Activated CD4-positive, alpha-beta memory T cell treated with anti-CD3 and anti-CD28 coated beads for 36 hours (primary cell): ENCODE results near the gene TEKTIP1. TPM values are rescaled to one million over a fixed set of nuclear protein-coding genes. Genes with fewer than 3 reads are reported as not detected.

Experiments
- CTCF ChIA-PET: fragments of 350-600 bp; sonication (Branson Sonifier 250); formaldehyde crosslinking; loops from one replicate; lab custom pipeline; 2021; ENCODE audit warnings: antibody characterized with exemption, inconsistent platforms; lab: Charles Lee
- POLR2A ChIA-PET: fragments of 350-600 bp; sonication (Branson Sonifier 250); formaldehyde crosslinking; loops from one replicate; lab custom pipeline; 2021; ENCODE audit warnings: antibody characterized with exemption; lab: Charles Lee
- DNase-seq: peaks from one replicate; pipeline ENCODE4 v3.0.0-alpha.2; 2020
- H3K27ac Mint-ChIP-seq: one replicate; pipeline ENCODE4 v1.8.0; 2021; ENCODE audit warnings: mixed read lengths
- H3K27me3 Mint-ChIP-seq: one replicate; pipeline ENCODE4 v1.8.0; 2021; ENCODE audit warnings: mixed read lengths
- H3K36me3 Mint-ChIP-seq: one replicate; pipeline ENCODE4 v1.8.0; 2021; ENCODE audit warnings: mixed read lengths
- H3K4me1 Mint-ChIP-seq: one replicate; pipeline ENCODE4 v1.8.0; 2021; ENCODE audit warnings: low read depth, mixed read lengths
- H3K4me3 Mint-ChIP-seq: one replicate; pipeline ENCODE4 v1.8.0; 2021; ENCODE audit warnings: mild to moderate bottlenecking, mixed read lengths
- H3K9me3 Mint-ChIP-seq: one replicate; pipeline ENCODE4 v1.8.0; 2021; ENCODE audit warnings: mixed read lengths
- intact Hi-C: fragments of 100-400 bp; cut with micrococcal nuclease; formaldehyde crosslinking; loops from one replicate; pipeline ENCODE4 v1.15.1; 2023
- total RNA-seq, 2 experiments: library from RNA; stranded (reverse); gene quantifications; one replicate each; pipeline ENCODE4 v1.2.3, GENCODE V29; 2021

The TEKTIP1 gene
- total RNA-seq, 2 experiments from 2014 or later = 1.1 to 1.8 TPM

- Mint-ChIP-seq H3K36me3 (peaks cover 8% of the 10 kb centered on the region), H3K9me3 (no peaks in the 10 kb centered on the region), H3K4me3 (no peak overlapping the region), H3K4me1 (peaks cover 11% of the 10 kb centered on the region), H3K27ac (no peak overlapping the region), H3K27me3 (no peaks in the 10 kb centered on the region)
- ChIA-PET CTCF (interaction anchor here (1.3 to 3.8 kb wide), 5 partner anchors 10 to 152 kb away, joined by 4 to 39 read pairs (median 5); partner anchors contain the start of genes MFSD12 and PIP5K1C), POLR2A (interaction anchor here (0.6 kb wide), 1 partner anchor 1285 kb away, joined by 3 read pairs; no protein-coding TSS in a partner anchor)
- intact Hi-C loops = no loop called here
- DNase-seq = peak; percentile 38
Measured at GRCh38 chr19:3547301-3547731, 8.3 kb downstream of the TEKTIP1 start.

GRCh38 chr19:3547767-3548282 is 8.9 kb downstream of the TEKTIP1 start:
- intact Hi-C loops = no loop called here

GRCh38 chr19:3548606-3549005 is 9.6 kb downstream of the TEKTIP1 start:
- Mint-ChIP-seq H3K27me3 (no peaks in the 10 kb centered on the region), H3K4me3 (no peak overlapping the region), H3K9me3 (no peaks in the 10 kb centered on the region), H3K4me1 (peaks cover 19% of the 10 kb centered on the region), H3K36me3 (peaks cover 8% of the 10 kb centered on the region), H3K27ac (no peak overlapping the region)
- POLR2A ChIA-PET = no interaction called here
- intact Hi-C loops = no loop called here
- CTCF ChIA-PET = interaction anchor here (0.7 to 1.4 kb wide), 3 partner anchors 11 to 36 kb away, joined by 3 to 5 read pairs (median 3); no protein-coding TSS in a partner anchor
- no peak for DNase-seq

More at GRCh38 chr19:3547767-3548282, 8.9 kb downstream of the TEKTIP1 start:
- POLR2A ChIA-PET = interaction anchor here (0.6 kb wide), 1 partner anchor 1284 kb away, joined by 3 read pairs; no protein-coding TSS in a partner anchor
- no peak overlapping the region for H3K27ac Mint-ChIP-seq
- peaks cover 8% of the 10 kb centered on the region for H3K36me3 Mint-ChIP-seq
- CTCF ChIA-PET = interaction anchor here (0.7 to 3.8 kb wide), 4 partner anchors 10 to 37 kb away, joined by 3 to 39 read pairs (median 4); partner anchors contain the start of gene MFSD12
- H3K27me3 Mint-ChIP-seq = no peaks in the 10 kb centered on the region
- no peaks in the 10 kb centered on the region for H3K9me3 Mint-ChIP-seq
- no peak for DNase-seq
- peaks cover 15% of the 10 kb centered on the region for H3K4me1 Mint-ChIP-seq
- no peak overlapping the region for H3K4me3 Mint-ChIP-seq

GRCh38 chr19:3549816-3550215 is 10.8 kb downstream of the TEKTIP1 start:
- H3K9me3 Mint-ChIP-seq = no peaks in the 10 kb centered on the region
- POLR2A ChIA-PET = no interaction called here

GRCh38 chr19:3550947-3551791 is 12.2 kb downstream of the TEKTIP1 start:
- no peaks in the 10 kb centered on the region for H3K9me3 Mint-ChIP-seq
- peaks cover 32% of the 10 kb centered on the region for H3K4me1 Mint-ChIP-seq
- intact Hi-C loops = no loop called here
- CTCF ChIA-PET = no interaction called here
- H3K36me3 Mint-ChIP-seq = no peaks in the 10 kb centered on the region
- H3K27ac Mint-ChIP-seq = no peak overlapping the region
- DNase-seq = no peak
- no peak overlapping the region for H3K4me3 Mint-ChIP-seq
- no peaks in the 10 kb centered on the region for H3K27me3 Mint-ChIP-seq
- POLR2A ChIA-PET = no interaction called here

More at GRCh38 chr19:3549816-3550215, 10.8 kb downstream of the TEKTIP1 start:
- Mint-ChIP-seq H3K4me3 (no peak overlapping the region), H3K27ac (no peak overlapping the region), H3K27me3 (no peaks in the 10 kb centered on the region), H3K36me3 (peaks cover 8% of the 10 kb centered on the region), H3K4me1 (peaks cover 25% of the 10 kb centered on the region)
- CTCF ChIA-PET = no interaction called here
- intact Hi-C loops = no loop called here
- no peak for DNase-seq

GRCh38 chr19:3551792-3552095 is 12.8 kb downstream of the TEKTIP1 start:
- Mint-ChIP-seq H3K4me3 (no peak overlapping the region), H3K36me3 (no peaks in the 10 kb centered on the region), H3K9me3 (no peaks in the 10 kb centered on the region), H3K27me3 (no peaks in the 10 kb centered on the region), H3K4me1 (peaks cover 38% of the 10 kb centered on the region), H3K27ac (peak overlapping the region; percentile 34)
- ChIA-PET CTCF (no interaction called here), POLR2A (no interaction called here)
- intact Hi-C loops = no loop called here
- no peak for DNase-seq

GRCh38 chr19:3554254-3555083 is 15.5 kb downstream of the TEKTIP1 start:
- peaks cover 44% of the 10 kb centered on the region for H3K4me1 Mint-ChIP-seq
- ChIA-PET CTCF (interaction anchor here (0.9 to 2.3 kb wide), 5 partner anchors 10 to 113 kb away, joined by 3 to 18 read pairs (median 3); partner anchors contain the start of genes GIPC3 and TEKTIP1), POLR2A (interaction anchor here (1.0 to 1.8 kb wide), 4 partner anchors 9 to 136 kb away, joined by 3 to 6 read pairs (median 4); no protein-coding TSS in a partner anchor)
- H3K27ac Mint-ChIP-seq = peak overlapping the region; percentile 92
- intact Hi-C loops = loop anchor here (5.0 kb wide), 1 partner anchor 73 kb away; the partner anchor contains the start of gene CACTIN
- no peaks in the 10 kb centered on the region for H3K36me3 Mint-ChIP-seq
- H3K27me3 Mint-ChIP-seq = no peaks in the 10 kb centered on the region
- H3K9me3 Mint-ChIP-seq = no peaks in the 10 kb centered on the region
- peak overlapping the region; percentile 87 for H3K4me3 Mint-ChIP-seq
- peak; percentile 54 for DNase-seq

GRCh38 chr19:3555653-3556422 is 16.9 kb downstream of the TEKTIP1 start:
- DNase-seq = no peak
- intact Hi-C loops = loop anchor here (2.0 to 5.0 kb wide), 2 partner anchors 49 to 71 kb away; partner anchors contain the start of genes CACTIN and FZR1
- H3K4me1 Mint-ChIP-seq = peaks cover 44% of the 10 kb centered on the region
- peak overlapping the region; percentile 76 for H3K27ac Mint-ChIP-seq
- no peaks in the 10 kb centered on the region for H3K9me3 Mint-ChIP-seq
- H3K4me3 Mint-ChIP-seq = peak overlapping the region; percentile 87
- no peaks in the 10 kb centered on the region for H3K27me3 Mint-ChIP-seq
- POLR2A ChIA-PET = interaction anchor here (1.8 to 2.2 kb wide), 2 partner anchors 10 to 49 kb away, joined by 6 to 9 read pairs; no protein-coding TSS in a partner anchor
- no peaks in the 10 kb centered on the region for H3K36me3 Mint-ChIP-seq
- CTCF ChIA-PET = interaction anchor here (0.6 to 4.0 kb wide), 10 partner anchors 10 to 585 kb away, joined by 3 to 39 read pairs (median 5); partner anchors contain the start of genes DOHH and GIPC3

GRCh38 chr19:3556423-3556977 is 17.5 kb downstream of the TEKTIP1 start:
- Mint-ChIP-seq H3K9me3 (no peaks in the 10 kb centered on the region), H3K27ac (peak overlapping the region; percentile 76), H3K4me3 (peak overlapping the region; percentile 87), H3K36me3 (no peaks in the 10 kb centered on the region), H3K4me1 (peaks cover 43% of the 10 kb centered on the region), H3K27me3 (no peaks in the 10 kb centered on the region)
- DNase-seq = peak; percentile 22
- intact Hi-C loops = loop anchor here (2.0 to 5.0 kb wide), 2 partner anchors 50 to 71 kb away; partner anchors contain the start of genes CACTIN and FZR1
- CTCF ChIA-PET = interaction anchor here (0.6 to 4.0 kb wide), 9 partner anchors 10 to 584 kb away, joined by 3 to 39 read pairs (median 4); partner anchors contain the start of genes DOHH and GIPC3
- POLR2A ChIA-PET = interaction anchor here (2.2 kb wide), 1 partner anchor 11 kb away, joined by 9 read pairs; no protein-coding TSS in a partner anchor

- Mint-ChIP-seq H3K36me3 (no peaks in the 10 kb centered on the region), H3K9me3 (no peaks in the 10 kb centered on the region), H3K27me3 (no peaks in the 10 kb centered on the region), H3K4me1 (peaks cover 38% of the 10 kb centered on the region), H3K4me3 (peak overlapping the region; percentile 87), H3K27ac (peak overlapping the region; percentile 76)
- intact Hi-C loops = loop anchor here (1.0 to 5.0 kb wide), 3 partner anchors 15 to 70 kb away; partner anchors contain the start of genes CACTIN, FZR1 and HMG20B
- CTCF ChIA-PET = interaction anchor here (0.7 to 4.0 kb wide), 7 partner anchors 11 to 583 kb away, joined by 3 to 39 read pairs (median 4); partner anchors contain the start of genes DOHH and GIPC3
- DNase-seq = peak; percentile 80
- POLR2A ChIA-PET = interaction anchor here (2.2 kb wide), 1 partner anchor 12 kb away, joined by 9 read pairs; no protein-coding TSS in a partner anchor
Measured at GRCh38 chr19:3556978-3557460, 18.0 kb downstream of the TEKTIP1 start.
